ENCODE results near the gene HNRNPLL. TPM values are rescaled to one million over a fixed set of nuclear protein-coding genes. Genes with fewer than 3 reads are reported as not detected.

HNRNPLL gene
- total RNA-seq, 1 donor from 2014 or later = 80.2 TPM

DNA sequence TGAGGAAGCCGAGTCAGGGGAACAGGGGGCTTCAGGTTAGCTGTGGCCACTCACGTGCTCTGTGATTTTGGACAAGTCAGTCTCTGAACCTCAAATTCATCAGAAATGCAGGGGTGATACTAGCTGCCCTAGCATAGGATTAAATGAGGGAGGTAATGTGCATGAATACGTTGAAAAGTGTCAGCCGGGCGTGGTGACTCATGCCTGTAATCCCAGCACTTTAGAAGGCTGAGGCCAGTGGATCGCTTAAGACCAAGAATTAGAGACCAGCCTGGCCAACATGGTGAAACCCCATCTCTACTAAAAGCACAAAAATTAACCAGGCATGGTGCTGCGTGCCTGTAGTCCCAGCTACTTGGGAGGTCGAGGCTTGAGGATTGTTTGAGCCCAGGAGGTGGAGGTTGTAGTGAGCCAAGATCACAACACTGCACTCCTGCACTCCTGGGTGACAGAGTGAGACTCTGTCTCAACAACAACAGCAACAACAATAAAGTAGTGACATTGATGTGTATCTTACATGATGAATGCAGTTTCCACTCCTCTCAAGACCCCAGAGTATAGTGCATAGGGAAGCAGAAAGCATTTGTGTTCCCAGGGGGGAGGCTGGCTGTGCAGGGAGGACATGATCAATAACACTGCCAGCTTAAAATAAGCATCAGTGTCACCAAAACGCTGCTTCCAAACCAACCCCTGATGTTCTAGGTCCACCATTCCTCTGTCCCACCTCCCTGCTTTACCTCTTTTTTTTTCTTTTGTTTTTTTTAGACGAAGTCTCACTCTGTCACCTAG lies 68.8 kb downstream of the HNRNPLL start:
- intact Hi-C loops (cut with micrococcal nuclease) = no loop called here

DNA sequence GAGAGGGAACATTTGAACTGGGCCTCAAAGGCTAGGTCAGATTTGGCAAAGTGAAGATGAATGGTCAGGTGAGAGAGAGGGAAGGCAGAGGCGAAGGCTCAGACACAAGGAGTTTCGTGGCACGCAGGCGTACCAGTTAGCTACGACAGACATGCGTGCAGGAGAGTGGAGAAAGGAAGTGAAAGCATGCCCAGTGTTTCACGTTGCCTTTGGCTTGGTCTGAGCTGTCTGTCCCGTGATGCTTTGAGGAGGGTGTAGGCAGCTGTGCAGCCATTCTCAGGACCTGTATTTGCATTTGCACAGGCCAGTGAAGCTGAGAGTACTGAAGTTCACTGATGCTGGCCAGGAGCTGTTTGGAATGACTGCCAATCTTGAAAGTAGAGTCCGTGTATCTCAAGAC lies 69.5 kb downstream of the HNRNPLL start:
- intact Hi-C loops (cut with micrococcal nuclease) = no loop called here

DNA sequence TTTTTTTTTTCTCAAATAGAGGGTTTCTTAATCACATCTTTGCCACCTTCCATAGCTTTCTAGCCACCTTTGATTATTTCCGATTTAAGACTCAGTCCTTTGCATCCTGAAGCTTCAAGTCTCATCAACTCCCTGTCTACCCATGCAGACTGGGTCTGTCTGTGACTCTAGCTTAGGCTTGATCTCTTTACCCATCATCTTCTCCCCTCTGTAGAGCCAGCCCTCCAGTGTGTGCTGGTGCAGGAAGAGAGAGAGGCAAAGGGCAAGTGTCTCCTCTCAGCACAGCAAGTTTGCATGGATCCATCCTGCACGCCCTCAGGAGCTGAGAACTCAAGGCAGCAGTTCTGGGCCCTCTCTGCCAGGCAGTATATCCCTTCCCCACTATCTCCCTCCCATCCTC lies 70.4 kb downstream of the HNRNPLL start:
- intact Hi-C loops (cut with micrococcal nuclease) = no loop called here

DNA sequence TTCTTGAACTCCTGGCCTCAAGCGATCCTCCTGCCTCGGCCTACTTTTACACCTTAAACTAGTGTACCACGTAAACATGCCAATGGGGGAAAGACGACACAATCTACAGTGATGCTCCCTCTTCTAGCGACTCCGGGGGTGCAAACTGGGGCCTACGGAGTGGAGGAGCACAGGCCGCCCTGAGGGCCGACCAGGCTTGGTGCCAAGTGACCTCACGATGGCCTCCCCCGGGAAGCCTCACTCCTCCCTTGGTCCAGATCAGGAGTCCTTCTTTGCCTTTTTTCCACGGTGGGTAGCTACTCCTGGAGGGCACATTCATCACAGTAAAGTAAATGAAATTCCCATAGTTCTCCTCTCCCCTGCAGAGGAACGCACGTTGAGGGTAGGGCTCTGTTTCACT lies 73.5 kb downstream of the HNRNPLL start:
- intact Hi-C loops (cut with micrococcal nuclease) = no loop called here

- intact Hi-C loops (cut with micrococcal nuclease) = no loop called here
Measured at GRCh38 chr2:38528534-38528933, 74.2 kb downstream of the HNRNPLL start.

DNA sequence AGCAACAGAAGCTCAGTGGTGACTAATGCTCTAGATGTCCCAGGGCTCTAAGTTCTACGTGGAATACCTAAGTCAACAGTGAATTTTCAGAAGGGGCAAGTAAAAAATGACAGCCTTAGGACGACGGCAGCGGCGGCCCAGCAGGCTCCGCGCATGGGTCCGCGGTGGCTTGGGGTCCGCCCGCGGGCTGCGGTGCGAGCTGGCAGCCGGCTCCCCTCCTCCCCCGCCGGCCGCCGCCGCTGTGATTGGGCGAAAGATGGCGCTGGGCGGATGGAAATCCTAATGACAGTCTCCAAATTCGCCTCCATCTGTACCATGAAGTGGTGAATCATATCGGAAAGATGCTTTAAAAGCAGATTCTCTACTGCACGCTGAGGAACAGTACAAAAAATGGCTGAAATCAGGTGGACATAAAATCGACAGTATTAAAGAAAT lies 74.7 kb downstream of the HNRNPLL start:
- intact Hi-C loops (cut with micrococcal nuclease) = no loop called here

GRCh38 chr2:38527338-38528007 lies 75.3 kb downstream of the HNRNPLL start:
- intact Hi-C loops (cut with micrococcal nuclease) = no loop called here

DNA sequence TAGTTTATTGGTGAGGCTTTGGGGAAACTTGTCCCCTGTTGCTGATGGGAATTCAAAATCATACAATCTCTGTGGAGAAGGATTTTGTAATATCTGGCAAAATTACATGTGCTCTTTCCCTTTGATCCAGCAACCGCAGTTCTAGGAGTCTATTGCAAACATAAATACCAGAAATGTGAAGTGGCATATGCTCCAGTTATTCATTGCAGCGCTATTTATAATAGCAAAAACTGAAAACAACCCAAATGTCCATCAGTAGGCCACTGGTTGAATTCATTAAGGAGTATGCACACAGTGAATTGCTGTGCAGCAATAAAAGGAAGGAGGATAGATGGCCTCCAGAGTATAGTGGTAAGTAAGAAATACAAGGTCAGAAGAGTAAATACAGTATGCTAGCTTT lies 76.5 kb downstream of the HNRNPLL start:
- intact Hi-C loops (cut with micrococcal nuclease) = no loop called here

DNA sequence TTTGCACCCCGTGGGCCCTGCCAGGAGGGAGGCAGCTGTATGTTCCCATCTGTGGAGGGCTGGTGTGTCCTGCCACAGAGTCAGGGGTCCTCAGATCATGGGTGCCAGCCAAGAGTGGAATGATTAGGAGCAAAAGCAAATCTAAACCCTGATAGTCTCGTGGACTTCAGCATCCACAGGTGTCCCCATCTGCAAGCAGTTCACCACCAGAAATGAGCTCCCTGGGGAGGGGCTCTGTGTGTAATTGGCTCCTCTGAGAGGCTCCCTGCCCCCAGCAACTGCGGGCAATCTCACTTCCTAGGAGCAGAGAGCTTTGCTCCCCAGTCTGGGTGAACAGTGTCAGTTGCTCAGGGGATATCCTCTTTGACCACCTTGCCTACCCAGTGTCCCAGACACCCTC lies 78.1 kb downstream of the HNRNPLL start:
- intact Hi-C loops (cut with micrococcal nuclease) = no loop called here

GRCh38 chr2:38523728-38524437 lies 78.8 kb downstream of the HNRNPLL start:
- intact Hi-C loops (cut with micrococcal nuclease) = no loop called here

- intact Hi-C loops (cut with micrococcal nuclease) = no loop called here
Measured at GRCh38 chr2:38522754-38523349, 79.9 kb downstream of the HNRNPLL start.

DNA sequence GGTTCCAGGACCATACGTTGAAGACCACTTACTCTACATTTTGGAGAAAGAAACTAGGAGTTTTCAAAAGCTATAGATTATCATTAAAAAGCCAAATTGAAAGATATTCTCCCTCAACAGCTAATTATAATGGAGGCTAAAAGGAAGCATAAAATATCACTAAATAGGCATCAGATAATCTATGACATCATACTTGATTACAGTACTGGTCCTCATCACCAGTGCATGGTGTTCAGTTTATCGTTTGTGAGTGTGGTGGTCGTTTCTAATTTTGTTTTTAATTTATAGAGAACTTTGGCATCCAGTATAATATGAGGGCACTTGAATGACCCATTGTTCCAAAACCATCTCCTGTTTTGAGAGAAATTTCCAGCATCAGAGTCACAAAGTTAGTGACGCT lies 80.9 kb downstream of the HNRNPLL start:
- intact Hi-C loops (cut with micrococcal nuclease) = no loop called here

DNA sequence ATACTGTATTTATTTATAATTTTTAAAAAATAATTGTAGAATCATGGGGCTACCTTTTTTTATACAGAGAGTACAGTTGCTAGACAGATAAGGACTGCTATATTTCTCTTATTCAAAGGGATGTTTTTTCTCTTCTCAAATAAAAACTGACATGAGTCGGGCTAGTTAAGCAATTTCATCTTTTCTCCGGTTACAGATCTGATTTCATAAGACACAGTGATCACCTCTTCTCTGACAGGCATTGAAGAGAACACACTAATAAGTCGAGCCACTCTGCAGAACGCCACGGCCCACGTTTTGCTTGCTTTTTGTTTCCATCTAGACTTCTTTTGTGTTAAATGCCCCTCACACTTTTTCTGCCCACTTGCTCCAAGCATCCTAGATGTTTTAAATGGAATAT lies 85.4 kb downstream of the HNRNPLL start:
- intact Hi-C loops (cut with micrococcal nuclease) = no loop called here

- intact Hi-C loops (cut with micrococcal nuclease) = no loop called here
Measured at GRCh38 chr2:38516526-38516925, 86.2 kb downstream of the HNRNPLL start.

GRCh38 chr2:38516122-38516521 lies 86.6 kb downstream of the HNRNPLL start:
- intact Hi-C loops (cut with micrococcal nuclease) = no loop called here

DNA sequence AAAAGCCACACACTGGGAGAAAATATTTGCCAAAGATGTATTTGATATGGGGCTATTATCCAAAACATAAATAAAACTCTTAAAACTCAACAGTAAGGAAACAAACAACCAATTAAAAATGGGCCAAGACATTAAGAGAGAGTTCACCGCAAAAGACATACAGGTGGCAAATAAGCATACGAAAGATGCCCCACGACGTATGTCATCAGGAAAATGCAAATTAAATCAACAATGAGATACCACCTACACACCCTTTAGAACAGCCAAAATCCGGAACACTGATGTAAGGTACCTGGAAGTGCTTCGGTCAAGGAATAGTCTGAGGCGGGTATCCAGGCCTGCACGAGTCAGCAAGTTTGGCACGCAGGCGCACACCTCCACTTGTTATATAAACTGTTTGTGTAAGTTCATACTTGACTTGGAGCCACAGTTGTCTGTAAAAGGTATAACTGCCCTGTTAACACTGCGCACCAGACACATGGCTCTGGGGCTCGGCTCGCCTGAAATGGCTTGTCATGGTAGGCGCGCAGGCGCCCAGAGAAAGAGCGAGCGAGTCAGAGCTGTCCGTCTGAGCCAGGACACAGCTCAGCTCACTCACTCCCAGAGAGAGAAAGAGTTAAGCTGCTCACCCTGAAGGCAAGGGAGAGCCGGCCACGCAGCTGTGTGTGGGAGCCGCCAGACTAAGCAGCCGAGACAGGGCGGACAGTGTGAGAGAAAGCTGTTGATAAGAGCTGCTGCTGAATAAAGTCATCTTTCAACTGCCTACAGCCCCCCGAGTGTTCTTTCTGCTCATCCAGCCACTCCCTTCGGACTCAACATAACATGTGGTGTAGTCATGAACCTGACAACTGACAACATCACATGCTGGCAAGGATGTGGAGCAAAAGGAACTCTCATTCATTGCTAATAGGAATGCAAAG lies 87.3 kb downstream of the HNRNPLL start:
- intact Hi-C loops (cut with micrococcal nuclease) = no loop called here

GRCh38 chr2:38514603-38515154 lies 88.0 kb downstream of the HNRNPLL start:
- intact Hi-C loops (cut with micrococcal nuclease) = no loop called here

DNA sequence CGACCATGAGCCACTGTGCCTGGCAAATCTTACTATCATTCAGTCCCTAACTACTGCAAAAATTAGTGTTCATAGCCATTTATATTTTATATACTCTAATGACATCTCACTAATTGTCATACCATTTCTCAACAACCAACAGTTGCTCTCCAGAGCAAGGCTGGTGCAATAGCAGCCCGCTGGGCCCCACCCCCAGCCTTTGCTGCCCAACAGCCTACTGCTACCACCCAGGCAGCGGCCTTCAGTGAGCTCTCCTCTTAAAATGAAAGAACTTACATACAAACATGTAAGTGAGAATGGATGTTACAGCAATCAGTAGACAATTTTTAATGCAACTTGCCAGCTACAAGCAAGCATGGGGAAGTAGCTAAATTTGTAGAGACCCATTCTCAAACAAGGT lies 90.5 kb downstream of the HNRNPLL start:
- intact Hi-C loops (cut with micrococcal nuclease) = no loop called here

All from T-helper 1 cell treated with Interleukin-12 subunit alpha and Interleukin-12 subunit beta and Interleukin-4 antibody, amounts not matched to agents 30 ng/mL and 1 ng/mL, for 36 hours (primary cell).